H1 (cell line): ENCODE results near the gene POFUT2. TPM values are rescaled to one million over a fixed set of nuclear protein-coding genes. Genes with fewer than 3 reads are reported as not detected.
A peak's percentile ranks its signal among the peaks of the same experiment; 100 is the strongest.

Experiments
- CTCF ChIA-PET: fragments of 300-600 bp; sonication (Branson Sonifier 250); formaldehyde crosslinking; loops from one replicate; lab custom pipeline; 2021; ENCODE audit not compliant: partially characterized antibody; lab: Charles Lee
- POLR2A ChIA-PET: fragments of 300-600 bp; sonication (Branson Sonifier 250); formaldehyde crosslinking; loops from one replicate; lab custom pipeline; 2021; ENCODE audit warnings: inconsistent platforms; ENCODE audit not compliant: partially characterized antibody; lab: Charles Lee
- DNase-seq, 2 experiments: peaks; one replicate each; pipeline versions ENCODE4 v3.0.0 to v3.0.0-alpha.2; 2010 to 2022; ENCODE audit warnings: low spot score in 2 of 2, low read depth in 1 of 2, mixed read lengths in 1 of 2
- FAIRE-seq: peaks from 2 replicates; lab custom pipeline; 2011; peaks lifted over from hg19 to GRCh38; lab: Jason Lieb, UNC
- H2AFZ ChIP-seq: 2 replicates; pipeline ENCODE4 v1.8.1; 2012; ENCODE audit warnings: low read length, inconsistent platforms
- H2AK5ac ChIP-seq: 2 replicates; pipeline ENCODE4 v1.6.1; 2013; ENCODE audit warnings: low read depth, low read length
- H2BK120ac ChIP-seq: replicated peaks from 2 replicates; pipeline ENCODE3; 2013; ENCODE audit warnings: low read depth, low read length, inconsistent platforms
- H2BK12ac ChIP-seq: 2 replicates; pipeline ENCODE4 v1.6.1; 2013; ENCODE audit warnings: low read depth, low read length
- H2BK15ac ChIP-seq: 2 replicates; pipeline ENCODE4 v1.6.1; 2013; ENCODE audit warnings: low read length
- H2BK20ac ChIP-seq: 2 replicates; pipeline ENCODE4 v1.6.1; 2013; ENCODE audit warnings: low read length
- H2BK5ac ChIP-seq: 2 replicates; pipeline ENCODE4 v1.6.1; 2013; ENCODE audit warnings: low read depth, low read length
- H3K14ac ChIP-seq: 2 replicates; pipeline ENCODE4 v1.6.1; 2013; ENCODE audit warnings: inconsistent platforms; ENCODE audit not compliant: insufficient read length
- H3K18ac ChIP-seq: 2 replicates; pipeline ENCODE4 v1.6.1; 2013; ENCODE audit warnings: low read length; ENCODE audit errors: extremely low read depth
- H3K23ac ChIP-seq: 2 replicates; pipeline ENCODE4 v1.6.1; 2013; ENCODE audit warnings: inconsistent platforms; ENCODE audit not compliant: insufficient read length
- H3K23me2 ChIP-seq: 2 replicates; pipeline ENCODE4 v1.6.1; 2013; ENCODE audit warnings: low read depth, low read length
- H3K27ac ChIP-seq: 2 replicates; pipeline ENCODE4 v1.6.1; 2011; ENCODE audit warnings: low read depth, low read length, inconsistent platforms
- H3K27me3 ChIP-seq, 4 experiments: replicated peaks in 1 of 4; 1 replicate in 1 of 4; 2 replicates in 3 of 4; pipeline versions ENCODE4 v1.6.1 to v1.8.1; 2011 to 2013; ENCODE audit warnings: low read length in 3 of 4, mild to moderate bottlenecking in 3 of 4, inconsistent platforms in 2 of 4, mixed read lengths in 2 of 4, moderate library complexity in 1 of 4; ENCODE audit not compliant: control insufficient read depth in 3 of 4, insufficient read depth in 3 of 4; ENCODE audit errors: extremely low read depth in 1 of 4
- H3K36me3 ChIP-seq, 4 experiments: 2 replicates each; pipeline versions ENCODE4 v1.6.1 to v1.8.1; 2011 to 2013; ENCODE audit warnings: mild to moderate bottlenecking in 4 of 4, low read length in 3 of 4, moderate library complexity in 2 of 4, control low read depth in 1 of 4, inconsistent platforms in 1 of 4; ENCODE audit not compliant: insufficient read depth in 4 of 4, control insufficient read depth in 2 of 4
- H3K4ac ChIP-seq: replicated peaks from 2 replicates; pipeline ENCODE3; 2013; ENCODE audit warnings: low read length, low read depth, mixed read lengths, inconsistent platforms; ENCODE audit not compliant: insufficient read length
- H3K4me1 ChIP-seq, 4 experiments: replicated peaks in 1 of 4; 1 replicate in 1 of 4; 2 replicates in 3 of 4; pipeline versions ENCODE4 v1.6.1 to v1.8.1; 2011 to 2013; ENCODE audit warnings: low read length in 3 of 4, inconsistent platforms in 2 of 4, mixed read lengths in 1 of 4; ENCODE audit not compliant: insufficient read depth in 4 of 4, control insufficient read depth in 3 of 4
- H3K4me2 ChIP-seq, 2 experiments: 2 replicates each; pipeline versions ENCODE4 v1.6.1 to v1.8.1; 2011 to 2013; ENCODE audit warnings: low read depth in 2 of 2, low read length in 2 of 2, control low read depth in 1 of 2, inconsistent platforms in 1 of 2, mild to moderate bottlenecking in 1 of 2; ENCODE audit not compliant: insufficient read depth in 1 of 2
- H3K4me3 ChIP-seq, 4 experiments: fragments of 200-600, 300-600 bp in 1 of 4; sonication (generic), shearing (Covaris generic), sonication (Bioruptor Twin) in 1 of 4; 2 replicates each; pipeline versions ENCODE4 v1.5.1 to v1.8.1; 2011 to 2016; ENCODE audit warnings: low read length in 4 of 4, low read depth in 3 of 4, control low read depth in 2 of 4, inconsistent platforms in 2 of 4, mild to moderate bottlenecking in 2 of 4, mixed read lengths in 1 of 4, moderate library complexity in 1 of 4; ENCODE audit not compliant: insufficient read depth in 2 of 4; ENCODE audit errors: extremely low read depth in 1 of 4
- H3K56ac ChIP-seq: replicated peaks from 2 replicates; pipeline ENCODE3; 2013; ENCODE audit warnings: low read depth, mild to moderate bottlenecking, mixed read lengths, low read length, inconsistent platforms; ENCODE audit not compliant: insufficient read length
- H3K79me1 ChIP-seq: 2 replicates; pipeline ENCODE4 v1.6.1; 2013; ENCODE audit warnings: low read depth, low read length, control low read depth
- H3K79me2 ChIP-seq, 2 experiments: 2 replicates each; pipeline versions ENCODE4 v1.6.1 to v1.8.1; 2012 to 2013; ENCODE audit warnings: low read length in 2 of 2, mild to moderate bottlenecking in 2 of 2, inconsistent platforms in 1 of 2; ENCODE audit not compliant: insufficient read depth in 2 of 2, control insufficient read depth in 1 of 2
- H3K9ac ChIP-seq, 4 experiments: replicated peaks in 1 of 4; 1 replicate in 1 of 4; 2 replicates in 3 of 4; pipeline versions ENCODE4 v1.6.1 to v1.8.1; 2011 to 2013; ENCODE audit warnings: low read depth in 3 of 4, low read length in 3 of 4, control low read depth in 2 of 4, mild to moderate bottlenecking in 2 of 4, moderate library complexity in 2 of 4, inconsistent platforms in 1 of 4; ENCODE audit errors: extremely low read depth in 1 of 4
- H3K9me3 ChIP-seq, 2 experiments: 2 replicates each; pipeline versions ENCODE4 v1.6.1 to v1.8.1; 2012 to 2013; ENCODE audit warnings: mild to moderate bottlenecking in 2 of 2, moderate library complexity in 2 of 2, control low read depth in 1 of 2, inconsistent platforms in 1 of 2, low read depth in 1 of 2, low read length in 1 of 2, mixed read lengths in 1 of 2; ENCODE audit not compliant: insufficient read depth in 2 of 2
- H4K20me1 ChIP-seq, 2 experiments: replicated peaks in 1 of 2; 2 replicates each; pipeline versions ENCODE3 to v1.8.1; 2011 to 2013; ENCODE audit warnings: inconsistent platforms in 2 of 2, low read length in 2 of 2, mild to moderate bottlenecking in 1 of 2; ENCODE audit not compliant: insufficient read depth in 2 of 2, control insufficient read depth in 1 of 2
- H4K5ac ChIP-seq: 2 replicates; pipeline ENCODE4 v1.6.1; 2013; ENCODE audit warnings: low read length, low read depth, mixed read lengths, inconsistent platforms; ENCODE audit not compliant: insufficient read length
- H4K8ac ChIP-seq: 2 replicates; pipeline ENCODE4 v1.8.0; 2013; ENCODE audit warnings: mild to moderate bottlenecking, moderate library complexity, low read length, inconsistent platforms; ENCODE audit not compliant: insufficient read depth; ENCODE audit errors: extremely low read depth
- H4K91ac ChIP-seq: replicated peaks from 2 replicates; pipeline ENCODE3; 2013; ENCODE audit warnings: low read length, mixed read lengths, inconsistent platforms; ENCODE audit not compliant: insufficient read length
- CBX8 ChIP-seq: fragments of 300-800, 300-1000 bp; sonication (generic); IDR thresholded peaks from 2 replicates; pipeline ENCODE4 v1.7.1; 2016; ENCODE audit warnings: low read depth, low read length, borderline replicate concordance
- FOSL1 ChIP-seq: IDR thresholded peaks from 2 replicates; pipeline ENCODE4 v1.6.1; 2011; ENCODE audit warnings: mild to moderate bottlenecking, low read depth, low read length, moderate library complexity; ENCODE audit not compliant: insufficient read depth
- JUND ChIP-seq: IDR thresholded peaks from 2 replicates; pipeline ENCODE4 v1.6.1; 2011; ENCODE audit warnings: mild to moderate bottlenecking, improper control_type of control experiment, low read length
- SIN3A ChIP-seq, 2 experiments: IDR thresholded peaks in 1 of 2; conservative IDR thresholded peaks in 1 of 2; 2 replicates each; pipeline ENCODE4 v1.6.1; 2011 to 2012; ENCODE audit warnings: low read length in 2 of 2, improper control_type of control experiment in 1 of 2, low read depth in 1 of 2, mild to moderate bottlenecking in 1 of 2
- SIRT6 ChIP-seq: IDR thresholded peaks from one replicate; pipeline ENCODE4 v1.7.1; 2012; ENCODE audit warnings: low read length, inconsistent platforms
- SUZ12 ChIP-seq: fragments of 200-600 bp; sonication (generic); IDR thresholded peaks from 2 replicates; pipeline ENCODE4 v1.6.1; 2012; ENCODE audit warnings: mild to moderate bottlenecking, inconsistent platforms, low read length, moderate library complexity, mixed read lengths
- WGBS, 2 experiments: shearing (Covaris generic) in 1 of 2; methylation state at CpG; one replicate each; pipeline versions ENCODE4 v1.1.6 to v1.1.7; 2013 to 2015; ENCODE audit warnings: low lambda C conversion rate in 2 of 2, mixed read lengths in 2 of 2, inconsistent platforms in 1 of 2, low coverage in 1 of 2, missing lambda C conversion rate in 1 of 2; ENCODE audit not compliant: insufficient replicate concordance in 2 of 2, insufficient coverage in 1 of 2, insufficient read length in 1 of 2; ENCODE audit errors: extremely low coverage in 1 of 2, missing lambda C conversion rate in 1 of 2; 5-methylcytosine and 5-hydroxymethylcytosine counted together
- polyA plus RNA-seq, 7 experiments: library from polyadenylated mRNA; depleted of rRNA in 3 of 7; stranded (reverse) in 5 of 7; unstranded in 2 of 7; fragments of >200 nt in 5 of 7; fragments of 200-250 nt in 2 of 7; gene quantifications; 1 replicate in 5 of 7; 2 replicates in 1 of 7; 4 replicates in 1 of 7; pipeline versions ENCODE4 v1.2.1 to v1.2.3, GENCODE V29; 2011 to 2013; ENCODE audit warnings: missing spikeins in 2 of 7, mixed read lengths in 2 of 7
- total RNA-seq: library from RNA; stranded (reverse); fragmentation: NEBNext Ultra II Directional; extraction: Animal tissue kit (Norgen Biotek cat#: 25700); gene quantifications from 2 replicates; pipeline ENCODE4 v1.2.1, GENCODE V29; 2021

The POFUT2 gene
- total and polyA plus RNA-seq, 2 of the 8 experiments (the other 6 are each of a cell fraction or from before 2014, with no cell fraction given): 13.7 to 32.1 TPM

DNA sequence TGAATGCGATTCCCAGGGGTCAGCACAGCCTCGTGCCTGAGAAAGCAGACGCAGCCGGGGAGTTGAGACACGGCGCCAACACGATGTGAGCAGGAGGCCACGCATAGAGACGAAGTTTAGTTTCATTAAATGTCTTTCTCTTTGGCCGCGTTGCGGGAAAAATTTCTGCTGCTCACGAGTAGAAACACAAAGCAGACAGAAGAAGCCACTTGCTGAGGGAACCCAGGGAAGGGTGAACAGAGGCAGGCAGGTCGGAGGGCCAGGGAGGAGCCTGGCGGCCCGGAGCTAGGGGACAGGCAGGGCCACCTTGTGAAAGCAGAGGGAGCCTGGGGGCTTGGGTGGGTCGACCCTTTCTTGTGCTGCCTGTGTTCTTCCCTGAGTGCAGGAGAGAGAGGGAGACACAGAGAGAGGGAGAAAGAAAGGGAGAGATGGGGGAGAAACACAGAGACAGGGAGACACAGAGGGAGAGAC is 33.2 kb downstream of the POFUT2 start:
- TF ChIP-seq FOSL1 (no peak), JUND (no peak), SUZ12 (no peak), CBX8 (no peak), SIN3A (conservative IDR thresholded peaks at IDR 0.05 in 1 of 2, IDR thresholded peaks at IDR 0.05 in 1 of 2; ENCODE audit: low read depth in 1 of 2, low read length in 2 of 2) (no peak), SIRT6 (no peak)
- Histone ChIP-seq H2BK20ac (no peak overlapping the region), H3K4me3 (no peak overlapping the region), H3K23ac (no peak overlapping the region), H3K27ac (no peak overlapping the region), H3K36me3 (no peaks in the 10 kb centered on the region), H2AK5ac (no peak overlapping the region), H3K23me2 (no peaks in the 10 kb centered on the region), H3K14ac (no peak overlapping the region), H2BK120ac (no peak overlapping the region), H3K79me2 (no peaks in the 10 kb centered on the region), H3K4me2 (no peak overlapping the region), H4K91ac (no peak overlapping the region), H3K18ac (no peak overlapping the region), H3K27me3 (no peaks in the 10 kb centered on the region), H4K8ac (no peak overlapping the region), H2BK15ac (0 out of 2 replicates have a peak overlapping the region, but pooled peaks have one; percentile 16), H3K9me3 (no peaks in the 10 kb centered on the region), H4K5ac (no peak overlapping the region), H2AFZ (no peak overlapping the region), H4K20me1 (no peaks in the 10 kb centered on the region), H2BK12ac (no peak overlapping the region), H3K9ac (no peak overlapping the region), H3K4ac (no peak overlapping the region), H2BK5ac (no peak overlapping the region; the same call in 1 of the 2 replicates), H3K56ac (no peak overlapping the region), H3K79me1 (no peaks in the 10 kb centered on the region), H3K4me1 (peaks cover 0 to 5% (median 0%) of the 10 kb centered on the region in 4 experiments; a peak in 2 of 7 replicates)
- WGBS, 2 experiments: 83% methylated on average over 15 of the region's 17 CpGs; no CpG with 5 or more reads in 1 of the 2 experiments
- FAIRE-seq: no peak
- DNase-seq: peak in 1 of 2 experiments; percentile 36
- CTCF ChIA-PET: interaction anchor here (0.7 to 5.9 kb wide), 4 partner anchors 15 to 305 kb away, joined by 3 to 37 read pairs (median 4); no protein-coding TSS in a partner anchor
- POLR2A ChIA-PET: no interaction called here
